AG04449 (cell line): ENCODE results near the gene SPEM2.

Source experiments
- CTCF ChIA-PET: fragments of 350-600 bp; formaldehyde crosslinking; extraction: SDS; loops from one replicate; lab custom pipeline; 2021; ENCODE audit warnings: antibody characterized with exemption; lab: Yijun Ruan, JAX
- POLR2A ChIA-PET: fragments of 400-600, 350-600 bp; formaldehyde crosslinking; extraction: SDS; loops from one replicate; lab custom pipeline; 2020; ENCODE audit warnings: antibody characterized with exemption, inconsistent platforms; lab: Yijun Ruan, JAX
- DNase-seq: peaks from one replicate; pipeline ENCODE4 v3.0.0-alpha.2; 2010; ENCODE audit warnings: low read depth, low spot score
- H3K4me3 ChIP-seq: 2 replicates; pipeline ENCODE4 v1.5.1; 2011; ENCODE audit warnings: low read depth, mild to moderate bottlenecking, control low read depth, low read length
- TF ChIP-seq, protein P1 (sequence below): IDR thresholded peaks from one replicate; pipeline ENCODE4 v1.5.1; 2011; ENCODE audit warnings: mild to moderate bottlenecking, moderate library complexity, low read length, control low read depth, inconsistent platforms; ENCODE audit not compliant: insufficient read depth; ENCODE audit errors: missing control alignments

Gene SPEM2

DNA sequence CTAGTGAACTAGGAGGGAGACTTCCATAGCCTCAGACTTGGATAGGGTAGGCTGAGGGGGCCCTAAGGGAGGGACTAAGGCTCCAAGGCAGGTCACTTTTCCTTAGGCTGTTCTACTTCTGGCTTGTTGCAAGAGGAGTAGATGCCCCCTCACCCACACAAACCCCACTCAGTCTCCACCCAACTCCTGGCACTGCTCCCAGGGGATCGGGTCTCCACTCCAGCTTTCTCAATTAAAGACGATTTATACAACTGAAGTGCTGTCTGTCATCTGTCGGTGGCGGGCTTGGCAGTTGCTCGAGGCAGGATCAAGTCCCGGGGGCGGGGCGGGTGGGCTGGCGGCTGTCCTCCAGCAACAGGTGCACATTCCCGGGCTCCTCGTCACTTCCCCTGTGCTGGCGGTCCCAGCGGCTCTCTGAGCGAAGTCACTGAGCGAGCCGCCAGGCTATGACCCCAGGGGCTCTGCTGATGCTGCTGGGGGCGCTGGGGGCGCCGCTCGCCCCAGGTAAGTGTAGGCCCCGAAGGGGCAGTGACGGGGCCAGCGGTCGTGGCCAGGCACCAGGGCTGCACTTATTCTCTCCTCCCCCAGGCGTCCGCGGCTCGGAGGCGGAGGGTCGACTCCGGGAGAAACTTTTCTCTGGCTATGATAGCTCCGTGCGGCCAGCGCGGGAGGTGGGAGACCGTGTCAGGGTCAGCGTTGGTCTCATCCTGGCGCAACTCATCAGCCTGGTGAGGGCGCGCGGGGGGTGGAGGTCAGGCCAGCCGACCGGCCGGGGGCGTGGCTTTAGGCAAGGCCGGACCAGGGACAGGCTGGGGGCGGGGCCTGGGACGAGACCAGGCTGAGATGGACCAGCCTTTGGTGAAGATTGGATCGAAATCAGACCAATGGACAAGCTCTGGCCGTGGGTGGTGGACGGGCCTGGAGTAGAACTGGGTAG lies 19.5 kb downstream of the SPEM2 start, which contains the start of gene CHRNB1:
CHRNB1 (plus strand) TSS at position 380 of the 937 bp plus-strand sequence; CDS start at position 447, 67 bp downstream.
- H3K4me3 ChIP-seq, result peak within 1 kb of the TSS; percentile 36
- ChIA-PET CTCF (interaction anchor here (1.0 to 8.8 kb wide), 7 partner anchors 9 to 170 kb away, joined by 3 to 62 read pairs (median 5); partner anchors contain the start of genes FXR2, SENP3, TMEM102 and TMEM95), POLR2A (interaction anchor here (0.7 to 1.4 kb wide), 4 partner anchors 10 to 51 kb away, joined by 3 to 10 read pairs (median 4); partner anchors contain the start of genes PLSCR3 and POLR2A)
- TF ChIP-seq, protein P1, sequence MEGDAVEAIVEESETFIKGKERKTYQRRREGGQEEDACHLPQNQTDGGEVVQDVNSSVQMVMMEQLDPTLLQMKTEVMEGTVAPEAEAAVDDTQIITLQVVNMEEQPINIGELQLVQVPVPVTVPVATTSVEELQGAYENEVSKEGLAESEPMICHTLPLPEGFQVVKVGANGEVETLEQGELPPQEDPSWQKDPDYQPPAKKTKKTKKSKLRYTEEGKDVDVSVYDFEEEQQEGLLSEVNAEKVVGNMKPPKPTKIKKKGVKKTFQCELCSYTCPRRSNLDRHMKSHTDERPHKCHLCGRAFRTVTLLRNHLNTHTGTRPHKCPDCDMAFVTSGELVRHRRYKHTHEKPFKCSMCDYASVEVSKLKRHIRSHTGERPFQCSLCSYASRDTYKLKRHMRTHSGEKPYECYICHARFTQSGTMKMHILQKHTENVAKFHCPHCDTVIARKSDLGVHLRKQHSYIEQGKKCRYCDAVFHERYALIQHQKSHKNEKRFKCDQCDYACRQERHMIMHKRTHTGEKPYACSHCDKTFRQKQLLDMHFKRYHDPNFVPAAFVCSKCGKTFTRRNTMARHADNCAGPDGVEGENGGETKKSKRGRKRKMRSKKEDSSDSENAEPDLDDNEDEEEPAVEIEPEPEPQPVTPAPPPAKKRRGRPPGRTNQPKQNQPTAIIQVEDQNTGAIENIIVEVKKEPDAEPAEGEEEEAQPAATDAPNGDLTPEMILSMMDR, result no peak
- DNase-seq, result no peak

DNA sequence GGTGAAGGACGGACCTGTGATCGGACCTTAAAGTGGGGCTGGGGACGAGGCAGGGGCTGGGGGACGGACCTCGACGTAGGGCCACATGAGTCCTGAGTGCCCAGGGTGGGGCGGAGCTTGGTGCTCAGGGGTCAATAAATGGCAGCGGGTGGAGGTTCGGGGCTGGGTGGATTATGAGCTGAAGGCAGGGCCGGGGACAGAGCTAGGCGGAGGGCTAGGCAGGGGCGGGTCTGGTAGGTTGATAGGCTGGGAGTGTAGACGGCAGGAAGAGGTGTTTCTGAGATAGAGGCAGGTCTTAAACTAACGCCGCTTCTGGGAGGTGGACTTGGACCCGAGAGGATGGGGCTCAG lies 20.2 kb downstream of the SPEM2 start:
- ChIA-PET CTCF (interaction anchor here (1.0 to 8.8 kb wide), 4 partner anchors 9 to 115 kb away, joined by 3 to 62 read pairs (median 7); partner anchors contain the start of genes TMEM102 and TMEM95), POLR2A (interaction anchor here (1.4 kb wide), 1 partner anchor 39 kb away, joined by 4 read pairs; the partner anchor contains the start of gene POLR2A)
- TF ChIP-seq, protein P1, result no peak
- no peak for DNase-seq
- H3K4me3 ChIP-seq, result peak overlapping the region; percentile 36

DNA sequence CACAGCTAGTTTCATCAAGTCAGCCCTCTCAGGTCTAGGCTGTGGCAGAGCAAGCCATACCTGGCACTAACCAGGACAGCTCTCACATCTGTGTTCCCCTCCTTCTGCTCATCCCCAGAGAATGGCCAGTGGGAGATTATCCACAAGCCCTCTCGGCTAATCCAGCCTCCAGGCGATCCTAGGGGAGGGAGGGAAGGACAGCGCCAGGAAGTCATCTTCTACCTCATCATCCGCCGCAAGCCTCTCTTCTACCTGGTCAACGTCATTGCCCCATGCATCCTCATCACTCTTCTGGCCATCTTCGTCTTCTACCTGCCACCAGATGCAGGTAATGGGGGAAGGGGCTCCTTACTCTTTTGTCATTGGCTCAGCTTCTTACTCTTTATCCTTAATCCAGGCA lies 23.0 kb downstream of the SPEM2 start:
- ChIA-PET CTCF (interaction anchor here (8.8 kb wide), 1 partner anchor 12 kb away, joined by 62 read pairs; the partner anchor contains the start of gene TMEM102), POLR2A (no interaction called here)
- no peak for DNase-seq
- TF ChIP-seq, protein P1, result no peak
- no peak overlapping the region for H3K4me3 ChIP-seq

DNA sequence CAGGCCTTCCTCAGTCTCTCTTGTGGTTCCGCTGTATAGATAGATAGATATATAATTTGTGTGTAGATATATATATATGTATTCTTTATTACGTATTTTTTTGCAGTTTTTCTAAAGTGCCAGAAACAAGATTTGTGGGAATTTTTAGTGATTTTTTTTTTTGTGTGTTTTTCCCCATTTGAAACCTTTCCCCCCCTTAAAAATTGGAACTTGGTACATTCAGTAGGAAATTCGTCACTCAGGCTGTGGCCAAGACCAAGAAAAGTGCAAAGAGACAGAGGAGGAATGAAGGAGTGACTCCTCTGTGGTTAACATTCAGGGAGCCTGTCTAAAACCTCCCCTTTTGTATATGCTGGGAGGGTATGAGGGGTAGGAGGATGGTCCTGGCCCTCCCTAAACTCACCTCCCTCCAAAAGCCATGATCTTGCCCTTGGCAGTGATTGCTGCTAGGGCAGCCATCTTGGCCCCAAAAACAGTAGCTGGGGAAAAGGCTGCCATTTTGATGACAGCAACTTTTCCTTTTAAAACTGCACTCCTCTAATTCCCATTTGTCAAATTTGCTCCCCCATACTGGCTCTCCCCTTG lies 34.6 kb downstream of the SPEM2 start:
- ChIA-PET CTCF (interaction anchor here (1.1 to 1.4 kb wide), 2 partner anchors 19 to 24 kb away, joined by 3 read pairs; no protein-coding TSS in a partner anchor), POLR2A (no interaction called here)
- TF ChIP-seq, protein P1, result no peak

DNA sequence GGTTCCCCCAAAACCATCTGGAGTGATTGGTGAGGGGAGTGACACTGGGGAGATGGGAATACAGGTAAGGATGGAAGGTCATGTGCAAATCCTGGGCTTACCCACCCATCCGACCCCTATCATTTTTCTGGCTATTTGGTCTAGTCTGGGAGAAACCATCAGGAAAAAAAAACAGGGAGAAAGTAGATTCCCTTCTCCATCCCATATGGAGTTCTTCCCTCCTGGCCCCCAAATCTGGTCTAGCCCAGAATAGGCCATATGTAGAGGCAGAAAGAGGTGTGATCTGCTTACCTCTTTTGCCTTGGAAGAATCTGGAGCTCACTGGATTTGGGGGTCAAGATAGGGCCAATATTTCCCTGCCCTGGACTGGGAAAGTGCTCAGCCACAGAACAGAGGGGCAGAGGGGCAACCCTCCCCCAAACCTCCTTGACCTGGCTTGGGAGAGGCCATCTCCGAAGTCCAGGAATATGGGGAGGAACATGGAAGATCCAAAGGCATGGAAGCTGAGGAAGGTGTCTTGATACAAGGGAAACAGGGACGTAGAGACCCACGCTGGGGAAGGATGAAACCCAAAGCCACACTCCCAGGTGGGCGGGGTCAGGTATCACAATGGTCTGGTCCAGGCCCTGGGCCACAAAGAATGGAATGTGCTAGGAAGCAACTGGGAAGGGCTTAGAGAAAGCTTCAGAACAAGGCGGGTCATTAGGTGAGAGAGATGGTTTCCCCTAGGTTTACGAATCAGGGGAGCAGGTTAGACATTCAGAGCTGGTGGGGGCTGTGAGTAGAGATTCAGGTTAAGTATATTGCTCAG lies 35.6 kb downstream of the SPEM2 start:
- DNase-seq, result no peak
- TF ChIP-seq, protein P1, result no peak
- H3K4me3 ChIP-seq, result no peak overlapping the region
- POLR2A ChIA-PET, result interaction anchor here (1.6 kb wide), 1 partner anchor 23 kb away, joined by 6 read pairs; the partner anchor contains the start of gene POLR2A
- CTCF ChIA-PET, result interaction anchor here (0.6 to 1.3 kb wide), 5 partner anchors 13 to 165 kb away, joined by 3 to 5 read pairs (median 3); no protein-coding TSS in a partner anchor

More for the DNA sequence above, 34.6 kb downstream of the SPEM2 start:
- H3K4me3 ChIP-seq, result no peak overlapping the region
- DNase-seq, result no peak
